Measurements from ENCODE around the gene FCRLA.
A peak's percentile ranks its signal among the peaks of the same experiment; 100 is the strongest.

FCRLA gene

DNA sequence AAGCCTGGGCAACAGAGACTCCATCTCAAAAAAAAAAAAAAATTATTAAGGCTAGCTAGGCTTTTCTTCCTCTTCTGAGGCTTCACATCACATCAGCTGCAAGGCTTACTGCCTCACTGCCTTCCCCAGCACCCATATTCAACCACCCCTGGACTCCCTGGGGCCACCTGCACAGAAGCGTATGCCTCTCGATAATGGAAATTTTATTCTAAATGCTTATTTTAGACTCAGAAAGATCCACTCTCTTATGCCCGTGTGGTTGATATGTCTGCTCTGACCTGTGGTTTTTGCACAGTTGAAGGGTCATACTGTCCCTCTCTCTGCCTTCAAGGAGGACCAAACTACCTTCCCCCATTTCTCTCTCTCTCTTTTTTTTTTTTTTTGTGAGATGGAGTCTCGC lies 1.5 kb upstream of the FCRLA start:
- H3K4me2 ChIP-seq = peak overlapping the region in 9 of 11 experiments; percentile 4 to 71 (median 54); a peak in 17 of 22 replicates
- no peak overlapping the region for H3K27ac ChIP-seq

DNA sequence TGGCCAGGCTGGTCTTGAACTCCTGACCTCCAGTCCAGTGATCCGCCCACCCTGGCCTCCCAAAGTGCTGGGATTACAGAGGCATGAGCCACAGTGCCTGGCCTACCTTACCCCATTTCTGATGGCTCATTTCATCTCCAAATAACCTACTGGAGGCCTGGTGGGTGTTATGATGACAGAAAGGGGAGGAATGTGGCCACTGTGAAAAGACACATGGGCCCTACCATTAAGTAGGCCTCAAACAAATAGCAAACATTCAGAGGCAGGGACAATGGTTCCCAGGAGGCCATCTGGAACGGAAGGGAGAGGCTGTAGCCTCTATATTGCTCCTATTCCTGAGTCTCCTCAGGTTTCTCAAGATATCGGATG lies 932 bp upstream of the FCRLA start:
- H3K27ac ChIP-seq = peak overlapping the region in 4 of 11 experiments; percentile 0 to 20 (median 12); a peak in 4 of 22 replicates
- H3K9ac ChIP-seq = no peak overlapping the region
- H3K4me2 ChIP-seq = peak overlapping the region; percentile 45 to 76 (median 58)
- H3K36me3 ChIP-seq = no peaks in the 10 kb centered on the region
- no peaks in the 10 kb centered on the region for H3K9me3 ChIP-seq (replicated peaks in 1 of 11)
- TF ChIP-seq Cebpa-rat (IDR thresholded peaks at IDR 0.05) = no peak
- peaks cover 0 to 99% (median 0%) of the 10 kb centered on the region in 11 experiments; a peak in 7 of 22 replicates for H3K27me3 ChIP-seq
- H3K4me3 ChIP-seq = no peak overlapping the region; a peak in 1 of 20 replicates
- peaks cover 16 to 59% (median 42%) of the 10 kb centered on the region in 10 experiments for H3K4me1 ChIP-seq
- H4K20me1 ChIP-seq = peaks cover 0 to 8% (median 0%) of the 10 kb centered on the region in 11 experiments; a peak in 2 of 22 replicates

More for the DNA sequence above, 1.5 kb upstream of the FCRLA start:
- H4K20me1 ChIP-seq = peaks cover 0 to 2% (median 0%) of the 10 kb centered on the region in 11 experiments; a peak in 1 of 22 replicates
- no peak overlapping the region for H3K4me3 ChIP-seq
- no peak for TF ChIP-seq Cebpa-rat (IDR thresholded peaks at IDR 0.05)
- H3K27me3 ChIP-seq = peaks cover 0 to 99% (median 0%) of the 10 kb centered on the region in 11 experiments; a peak in 7 of 22 replicates
- no peaks in the 10 kb centered on the region for H3K36me3 ChIP-seq
- H3K4me1 ChIP-seq = peaks cover 16 to 53% (median 39%) of the 10 kb centered on the region in 10 experiments
- H3K9ac ChIP-seq = no peak overlapping the region
- no peaks in the 10 kb centered on the region for H3K9me3 ChIP-seq (replicated peaks in 1 of 11)

GRCh38 chr1:161707503-161707902 lies 474 bp downstream of the FCRLA start:
- H3K27ac ChIP-seq = peak overlapping the region in 1 of 11 experiments; percentile 20; a peak in 1 of 22 replicates
- peaks cover 16 to 61% (median 42%) of the 10 kb centered on the region in 10 experiments for H3K4me1 ChIP-seq
- peaks cover 0 to 16% (median 0%) of the 10 kb centered on the region in 11 experiments; a peak in 2 of 22 replicates for H4K20me1 ChIP-seq
- H3K36me3 ChIP-seq = no peaks in the 10 kb centered on the region
- no peak overlapping the region for H3K4me3 ChIP-seq
- peaks cover 0 to 100% (median 0%) of the 10 kb centered on the region in 11 experiments; a peak in 7 of 22 replicates for H3K27me3 ChIP-seq
- H3K9me3 ChIP-seq (replicated peaks in 1 of 11) = no peaks in the 10 kb centered on the region
- H3K4me2 ChIP-seq = peak overlapping the region in 10 of 11 experiments; percentile 45 to 76 (median 57); a peak in 18 of 22 replicates
- TF ChIP-seq Cebpa-rat (IDR thresholded peaks at IDR 0.05) = no peak
- H3K9ac ChIP-seq = no peak overlapping the region

DNA sequence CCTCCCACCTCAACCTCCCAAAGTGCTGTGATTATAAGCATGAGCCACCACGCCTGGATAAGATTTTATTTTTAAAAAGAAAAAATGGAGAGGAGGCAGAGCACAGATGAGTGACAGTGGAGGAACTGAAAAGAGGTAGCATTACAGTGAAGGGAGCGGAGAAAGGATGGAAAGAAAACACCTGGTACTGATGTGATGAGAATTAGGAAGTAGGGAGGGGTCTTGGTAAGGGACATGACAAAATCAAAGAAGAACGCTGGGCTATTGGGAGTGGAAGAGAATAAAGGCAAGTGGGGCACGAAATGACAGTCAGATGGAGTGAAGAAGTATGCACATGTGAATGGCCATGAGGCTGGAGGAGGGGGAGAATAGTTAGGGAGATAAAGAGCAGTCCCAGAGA lies 2.3 kb downstream of the FCRLA start:
- no peak overlapping the region for H3K4me3 ChIP-seq
- no peak overlapping the region for H3K9ac ChIP-seq
- no peak overlapping the region for H3K27ac ChIP-seq
- H3K4me2 ChIP-seq = peak overlapping the region in 6 of 11 experiments; percentile 1 to 46 (median 20); a peak in 8 of 22 replicates
- H4K20me1 ChIP-seq = peaks cover 0 to 16% (median 0%) of the 10 kb centered on the region in 11 experiments; a peak in 2 of 22 replicates
- no peak for TF ChIP-seq Cebpa-rat (IDR thresholded peaks at IDR 0.05)
- peaks cover 0 to 100% (median 0%) of the 10 kb centered on the region in 11 experiments; a peak in 7 of 22 replicates for H3K27me3 ChIP-seq
- H3K36me3 ChIP-seq = no peaks in the 10 kb centered on the region
- peaks cover 16 to 61% (median 42%) of the 10 kb centered on the region in 10 experiments for H3K4me1 ChIP-seq
- no peaks in the 10 kb centered on the region for H3K9me3 ChIP-seq (replicated peaks in 1 of 11)

- H3K4me1 ChIP-seq = peaks cover 16 to 50% (median 32%) of the 10 kb centered on the region in 10 experiments
- H3K9ac ChIP-seq = no peak overlapping the region
- H3K4me2 ChIP-seq = peak overlapping the region in 7 of 11 experiments; percentile 3 to 40 (median 22); a peak in 12 of 22 replicates
- H3K36me3 ChIP-seq = no peaks in the 10 kb centered on the region
- peaks cover 0 to 100% (median 0%) of the 10 kb centered on the region in 11 experiments; a peak in 7 of 22 replicates for H3K27me3 ChIP-seq
- H3K9me3 ChIP-seq (replicated peaks in 1 of 11) = no peaks in the 10 kb centered on the region
- no peak overlapping the region for H3K4me3 ChIP-seq
- no peak overlapping the region for H3K27ac ChIP-seq
- H4K20me1 ChIP-seq = peaks cover 0 to 16% (median 0%) of the 10 kb centered on the region in 11 experiments; a peak in 2 of 22 replicates
- TF ChIP-seq Cebpa-rat (IDR thresholded peaks at IDR 0.05) = no peak
Measured at GRCh38 chr1:161710560-161710959, 3.5 kb downstream of the FCRLA start.

GRCh38 chr1:161718559-161719324 lies 11.7 kb downstream of the FCRLA start:
- peak overlapping the region; percentile 51 to 79 (median 71) for H3K4me2 ChIP-seq
- H3K4me1 ChIP-seq = peaks cover 30 to 54% (median 43%) of the 10 kb centered on the region in 10 experiments
- no peaks in the 10 kb centered on the region for H3K36me3 ChIP-seq
- peaks cover 0 to 99% (median 0%) of the 10 kb centered on the region in 11 experiments; a peak in 8 of 22 replicates for H3K27me3 ChIP-seq
- peaks cover 0 to 35% (median 0%) of the 10 kb centered on the region in 11 experiments; a peak in 5 of 22 replicates for H4K20me1 ChIP-seq
- H3K9ac ChIP-seq = no peak overlapping the region
- H3K4me3 ChIP-seq = no peak overlapping the region; a peak in 1 of 20 replicates
- H3K9me3 ChIP-seq (replicated peaks in 1 of 11) = no peaks in the 10 kb centered on the region
- H3K27ac ChIP-seq = peak overlapping the region in 5 of 11 experiments; percentile 34 to 54 (median 42); a peak in 6 of 22 replicates
- TF ChIP-seq Cebpa-rat (IDR thresholded peaks at IDR 0.05) = no peak

DNA sequence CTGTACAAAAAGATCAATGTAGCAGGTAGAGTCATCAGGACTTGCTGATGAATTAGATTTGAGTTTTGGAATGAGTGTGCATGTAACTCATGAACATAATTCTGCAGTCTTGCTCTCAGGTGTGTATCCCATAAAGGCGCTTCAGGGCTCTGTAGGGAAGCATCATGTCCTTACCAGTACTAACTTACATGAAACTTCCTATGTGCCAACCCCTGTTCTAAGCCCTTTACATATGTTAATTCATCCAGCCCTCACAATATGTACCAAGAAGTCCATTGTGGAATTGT lies 12.2 kb downstream of the FCRLA start:
- Histone ChIP-seq H3K9me3 (replicated peaks in 1 of 11) (no peaks in the 10 kb centered on the region), H3K27ac (peak overlapping the region in 2 of 11 experiments; percentile 11 to 54; a peak in 1 of 22 replicates), H4K20me1 (peaks cover 0 to 37% (median 0%) of the 10 kb centered on the region in 11 experiments; a peak in 5 of 22 replicates), H3K36me3 (no peaks in the 10 kb centered on the region), H3K4me3 (no peak overlapping the region), H3K4me2 (peak overlapping the region; percentile 51 to 79 (median 71)), H3K4me1 (peaks cover 30 to 54% (median 43%) of the 10 kb centered on the region in 10 experiments), H3K27me3 (peaks cover 0 to 99% (median 0%) of the 10 kb centered on the region in 11 experiments; a peak in 8 of 22 replicates), H3K9ac (no peak overlapping the region)
- TF ChIP-seq Cebpa-rat (IDR thresholded peaks at IDR 0.05) = no peak

- H3K4me1 ChIP-seq = peaks cover 40 to 57% (median 47%) of the 10 kb centered on the region in 10 experiments
Measured at GRCh38 chr1:161720422-161720821, 13.4 kb downstream of the FCRLA start.

More at GRCh38 chr1:161720422-161720821, 13.4 kb downstream of the FCRLA start:
- peaks cover 0 to 99% (median 0%) of the 10 kb centered on the region in 11 experiments; a peak in 8 of 22 replicates for H3K27me3 ChIP-seq
- peak overlapping the region in 7 of 11 experiments; percentile 3 to 76 (median 27); a peak in 7 of 22 replicates for H3K4me2 ChIP-seq
- H3K9ac ChIP-seq = no peak overlapping the region
- TF ChIP-seq Cebpa-rat (IDR thresholded peaks at IDR 0.05) = no peak
- no peaks in the 10 kb centered on the region for H3K36me3 ChIP-seq
- no peak overlapping the region for H3K27ac ChIP-seq
- peaks cover 0 to 41% (median 0%) of the 10 kb centered on the region in 11 experiments; a peak in 5 of 22 replicates for H4K20me1 ChIP-seq
- no peak overlapping the region for H3K4me3 ChIP-seq
- H3K9me3 ChIP-seq (replicated peaks in 1 of 11) = no peaks in the 10 kb centered on the region
